Sigmoid colon (tissue), 7 donors: ENCODE results near the gene GRAMD4. TPM values are rescaled to one million over a fixed set of nuclear protein-coding genes. Genes with fewer than 3 reads are reported as not detected.

Experiments used
- DNase-seq: peaks from one replicate; pipeline ENCODE4 v3.0.0-alpha.2; 2019
- H3K27ac ChIP-seq, 4 donors: fragments of 200-600 bp; sonication (generic); one replicate each; pipeline ENCODE4 v1.5.1; 2016 to 2019; ENCODE audit warnings: mild to moderate bottlenecking in 1 of 4
- H3K27me3 ChIP-seq, 3 donors: fragments of 200-600 bp; sonication (generic); one replicate each; pipeline ENCODE4 v1.5.1; 2019; ENCODE audit warnings: mild to moderate bottlenecking in 1 of 3
- H3K36me3 ChIP-seq, 4 donors: fragments of 200-600 bp; sonication (generic); one replicate each; pipeline ENCODE4 v1.5.1; 2016 to 2019
- H3K4me1 ChIP-seq, 4 donors: fragments of 200-600 bp; sonication (generic); one replicate each; pipeline ENCODE4 v1.5.1; 2017 to 2019
- H3K4me3 ChIP-seq, 4 donors: fragments of 200-600 bp; sonication (generic); one replicate each; pipeline ENCODE4 v1.5.1; 2017 to 2019; ENCODE audit warnings: mild to moderate bottlenecking in 2 of 4, moderate library complexity in 1 of 4
- H3K9me3 ChIP-seq, 4 donors: fragments of 200-600 bp in 3 of 4; sonication (generic) in 3 of 4; one replicate each; pipeline versions ENCODE4 v1.5.1 to v1.6.1; 2013 to 2019
- CTCF ChIP-seq, 4 experiments: fragments of 450-650 bp in 3 of 4; fragments of 200-600 bp in 1 of 4; IDR thresholded peaks; one replicate each; pipeline ENCODE4 v1.5.1; 2016 to 2019; ENCODE audit warnings: antibody characterized with exemption in 4 of 4, mild to moderate bottlenecking in 3 of 4, moderate library complexity in 2 of 4
- EP300 ChIP-seq, 4 donors: sonication (generic); formaldehyde crosslinking; IDR thresholded peaks; one replicate each; pipeline ENCODE4 v1.6.1; 2017; ENCODE audit warnings: antibody characterized with exemption in 4 of 4
- POLR2A ChIP-seq, 2 donors: fragments of 450-650 bp; IDR thresholded peaks; one replicate each; pipeline ENCODE4 v1.6.1; 2016; ENCODE audit warnings: antibody characterized with exemption in 2 of 2, mild to moderate bottlenecking in 2 of 2, moderate library complexity in 2 of 2
- POLR2AphosphoS5 ChIP-seq, 4 donors: sonication (generic); formaldehyde crosslinking; IDR thresholded peaks; one replicate each; pipeline ENCODE4 v1.6.1; 2017; ENCODE audit warnings: antibody characterized with exemption in 4 of 4
- WGBS, 2 donors: extraction: QIAGEN DNeasy Blood & Tissue Kit; methylation state at CpG; one replicate each; pipeline ENCODE4 v1.1.7; 2013; 5-methylcytosine and 5-hydroxymethylcytosine counted together
- intact Hi-C: fragments of 100-400 bp; cut with DNase I; formaldehyde crosslinking; loops from one replicate; pipeline ENCODE4 v1.15.1; 2023
- polyA plus RNA-seq, 3 donors: library from polyadenylated mRNA; stranded (reverse); fragments of 200-250 nt; gene quantifications; one replicate each; pipeline ENCODE4 v1.2.3, GENCODE V29; 2013
- total RNA-seq, 4 donors: library from RNA; depleted of rRNA; stranded (reverse); fragments of >200 nt; gene quantifications; one replicate each; pipeline ENCODE4 v1.1.0, GENCODE V29; 2016
- donor health status: healthy with polysubstance abuse.
- donor health status: Bipolar disorder and iron deficiency.
- donor health status: healthy.

Gene GRAMD4
- total and polyA plus RNA-seq, 7 donors, result 11.6 to 57.2 (median 23.5) TPM

GRCh38 chr22:46650078-46650810 is 30.1 kb downstream of the GRAMD4 start:
- peaks cover 0 to 35% (median 28%) of the 10 kb centered on the region in 4 donors for H3K4me1 ChIP-seq
- TF ChIP-seq EP300 (IDR thresholded peaks at IDR 0.05) (no peak), CTCF (IDR thresholded peaks at IDR 0.05) (no peak), POLR2AphosphoS5 (IDR thresholded peaks at IDR 0.05) (no peak), POLR2A (IDR thresholded peaks at IDR 0.05) (no peak)
- no peak overlapping the region for H3K4me3 ChIP-seq
- H3K27ac ChIP-seq, result peak overlapping the region; percentile 47 to 72 (median 66)
- intact Hi-C loops, result no loop called here
- H3K27me3 ChIP-seq, result no peaks in the 10 kb centered on the region
- DNase-seq, result no peak
- WGBS, 2 donors, result 76 to 86% methylated on average over 25 of the region's 25 CpGs
- H3K9me3 ChIP-seq, result no peaks in the 10 kb centered on the region
- no peaks in the 10 kb centered on the region for H3K36me3 ChIP-seq

GRCh38 chr22:46651316-46651715 is 31.1 kb downstream of the GRAMD4 start:
- intact Hi-C loops, result no loop called here
- no peak for DNase-seq
- Histone ChIP-seq H3K4me1 (peaks cover 0 to 35% (median 28%) of the 10 kb centered on the region in 4 donors), H3K27me3 (no peaks in the 10 kb centered on the region), H3K9me3 (no peaks in the 10 kb centered on the region), H3K36me3 (no peaks in the 10 kb centered on the region), H3K27ac (peak overlapping the region in 2 of 4 donors; percentile 46 to 72), H3K4me3 (no peak overlapping the region)
- 85 to 95% methylated on average over 16 of the region's 16 CpGs for WGBS, 2 donors
- TF ChIP-seq CTCF (IDR thresholded peaks at IDR 0.05), result no peak
- no peak for TF ChIP-seq POLR2A (IDR thresholded peaks at IDR 0.05)
- TF ChIP-seq POLR2AphosphoS5 (IDR thresholded peaks at IDR 0.05), result no peak

- Histone ChIP-seq H3K27me3 (no peaks in the 10 kb centered on the region), H3K4me1 (peaks cover 0 to 31% (median 24%) of the 10 kb centered on the region in 4 donors), H3K36me3 (no peaks in the 10 kb centered on the region), H3K4me3 (no peak overlapping the region), H3K27ac (peak overlapping the region; percentile 39 to 72 (median 51)), H3K9me3 (no peaks in the 10 kb centered on the region)
- intact Hi-C loops, result no loop called here
- no peak for DNase-seq
- TF ChIP-seq POLR2AphosphoS5 (IDR thresholded peaks at IDR 0.05) (peak in 1 of 4 donors; percentile 18), EP300 (IDR thresholded peaks at IDR 0.05) (no peak)
- WGBS, 2 donors, result 54 to 78% methylated on average over 22 of the region's 22 CpGs
Observed at GRCh38 chr22:46652081-46652846, 32.1 kb downstream of the GRAMD4 start.

GRCh38 chr22:46652847-46653331 is 32.7 kb downstream of the GRAMD4 start:
- peak overlapping the region in 2 of 4 donors; percentile 5 to 9 for H3K4me3 ChIP-seq
- peaks cover 0 to 31% (median 24%) of the 10 kb centered on the region in 4 donors for H3K4me1 ChIP-seq
- H3K27me3 ChIP-seq, result no peaks in the 10 kb centered on the region
- 73 to 78% methylated on average over 23 of the region's 23 CpGs for WGBS, 2 donors
- H3K27ac ChIP-seq, result peak overlapping the region; percentile 39 to 72 (median 51)
- no peak for TF ChIP-seq CTCF (IDR thresholded peaks at IDR 0.05)
- no peak for TF ChIP-seq POLR2A (IDR thresholded peaks at IDR 0.05)
- no peak for TF ChIP-seq EP300 (IDR thresholded peaks at IDR 0.05)
- peak in 1 of 4 donors; percentile 6 for TF ChIP-seq POLR2AphosphoS5 (IDR thresholded peaks at IDR 0.05)
- H3K36me3 ChIP-seq, result no peaks in the 10 kb centered on the region
- H3K9me3 ChIP-seq, result no peaks in the 10 kb centered on the region
- intact Hi-C loops, result no loop called here
- DNase-seq, result no peak

DNA sequence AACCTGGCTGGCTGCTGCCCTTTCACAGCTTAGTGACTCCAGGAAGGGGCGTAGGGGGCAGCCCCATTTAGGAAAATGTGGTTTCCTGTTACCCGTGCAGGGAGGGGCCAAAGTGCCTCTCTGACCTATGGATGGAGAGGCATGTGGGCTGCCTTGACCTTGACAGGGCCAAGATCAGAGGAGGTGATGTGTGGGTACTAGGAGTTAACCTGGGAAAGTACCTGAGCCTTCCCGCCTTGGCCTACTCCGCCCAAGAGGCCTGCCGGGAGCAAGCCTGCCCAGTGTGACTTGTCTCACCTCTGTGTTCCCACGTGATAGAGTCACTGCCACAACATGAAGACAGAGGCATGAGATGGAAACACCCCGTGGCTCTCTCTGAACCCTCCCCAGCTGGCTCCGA is 33.4 kb downstream of the GRAMD4 start:
- Histone ChIP-seq H3K27me3 (no peaks in the 10 kb centered on the region), H3K4me3 (no peak overlapping the region), H3K9me3 (no peaks in the 10 kb centered on the region), H3K36me3 (no peaks in the 10 kb centered on the region), H3K4me1 (peaks cover 0 to 31% (median 24%) of the 10 kb centered on the region in 4 donors), H3K27ac (peak overlapping the region; percentile 39 to 72 (median 51))
- no peak for DNase-seq
- intact Hi-C loops, result no loop called here
- WGBS, 2 donors, result 48 to 58% methylated on average over 8 of the region's 8 CpGs
- TF ChIP-seq POLR2A (IDR thresholded peaks at IDR 0.05), result no peak
